SK-N-SH (cell line): ENCODE results near the gene KLF13. TPM values are rescaled to one million over a fixed set of nuclear protein-coding genes. Genes with fewer than 3 reads are reported as not detected.

Experiments used
- CTCF ChIA-PET: fragments of 300-600, 350-600 bp; formaldehyde crosslinking; extraction: SDS; loops from one replicate; lab custom pipeline; 2021; lab: Yijun Ruan, JAX
- POLR2A ChIA-PET: fragments of 350-600 bp; sonication (Branson Sonifier 250); formaldehyde crosslinking; extraction: SDS; loops from one replicate; lab custom pipeline; 2020; ENCODE audit warnings: antibody characterized with exemption, inconsistent platforms; lab: Yijun Ruan, JAX
- DNase-seq: peaks from one replicate; pipeline ENCODE4 v3.0.0; 2012
- H2AFZ ChIP-seq: fragments of 200-600 bp; sonication (generic); 2 replicates; pipeline ENCODE4 v1.8.1; 2016; ENCODE audit warnings: antibody characterized with exemption, mild to moderate bottlenecking, low read depth
- H3F3A ChIP-seq: fragments of 200-600 bp; sonication (generic); replicated peaks from 2 replicates; pipeline ENCODE3; 2016; ENCODE audit warnings: antibody characterized with exemption, mild to moderate bottlenecking; ENCODE audit not compliant: insufficient read depth
- H3K27ac ChIP-seq, 2 experiments: fragments of 200-500 bp in 1 of 2; fragments of 200-600 bp in 1 of 2; sonication (Bioruptor generic) in 1 of 2; sonication (generic), shearing (Covaris generic) in 1 of 2; 2 replicates each; pipeline versions ENCODE4 v1.5.1 to v1.6.1; 2014 to 2016; ENCODE audit warnings: low read depth in 2 of 2, inconsistent platforms in 1 of 2, low read length in 1 of 2, mild to moderate bottlenecking in 1 of 2, mixed read lengths in 1 of 2
- H3K27me3 ChIP-seq: fragments of 200-600 bp; sonication (generic), shearing (Covaris generic); 2 replicates; pipeline ENCODE4 v1.6.1; 2016; ENCODE audit warnings: mixed run types; ENCODE audit not compliant: insufficient read depth
- H3K36me3 ChIP-seq, 2 experiments: fragments of 200-500 bp in 1 of 2; fragments of 200-600 bp in 1 of 2; sonication (Bioruptor generic) in 1 of 2; sonication (generic) in 1 of 2; replicated peaks in 1 of 2; 2 replicates each; pipeline versions ENCODE3 to v1.5.1; 2014 to 2016; ENCODE audit warnings: low read length in 1 of 2, mild to moderate bottlenecking in 1 of 2; ENCODE audit not compliant: insufficient read depth in 2 of 2, control insufficient read depth in 1 of 2
- H3K4me1 ChIP-seq, 2 experiments: fragments of 200-500 bp in 1 of 2; fragments of 200-600 bp in 1 of 2; sonication (Bioruptor generic) in 1 of 2; sonication (generic), shearing (Covaris generic) in 1 of 2; 2 replicates each; pipeline versions ENCODE4 v1.5.1 to v1.6.1; 2014 to 2016; ENCODE audit warnings: low read depth in 1 of 2, low read length in 1 of 2, mixed run types in 1 of 2; ENCODE audit not compliant: insufficient read depth in 2 of 2, control insufficient read depth in 1 of 2
- H3K4me2 ChIP-seq: fragments of 200-600 bp; sonication (generic), shearing (Covaris generic); 2 replicates; pipeline ENCODE4 v1.6.1; 2017; ENCODE audit warnings: mixed run types
- H3K4me3 ChIP-seq, 2 experiments: fragments of 200-500 bp in 1 of 2; fragments of 200-600 bp in 1 of 2; sonication (Bioruptor generic) in 1 of 2; sonication (generic), shearing (Covaris generic) in 1 of 2; 2 replicates each; pipeline versions ENCODE4 v1.5.1 to v1.8.1; 2014 to 2016; ENCODE audit warnings: low read depth in 2 of 2, inconsistent platforms in 1 of 2, low read length in 1 of 2, mild to moderate bottlenecking in 1 of 2, mixed read lengths in 1 of 2, moderate library complexity in 1 of 2
- H3K79me2 ChIP-seq: fragments of 200-600 bp; sonication (generic); 2 replicates; pipeline ENCODE4 v1.8.1; 2017; ENCODE audit warnings: mild to moderate bottlenecking; ENCODE audit not compliant: insufficient read depth
- H3K9ac ChIP-seq: fragments of 200-600 bp; sonication (generic); 2 replicates; pipeline ENCODE4 v1.6.1; 2017; ENCODE audit warnings: mixed run types
- H3K9me2 ChIP-seq: fragments of 200-600 bp; sonication (generic); 2 replicates; pipeline ENCODE4 v1.6.1; 2017; ENCODE audit warnings: mixed run types
- H3K9me3 ChIP-seq: fragments of 200-600 bp; sonication (generic); 2 replicates; pipeline ENCODE4 v1.6.1; 2017; ENCODE audit warnings: mixed run types, mild to moderate bottlenecking, moderate library complexity
- H4K20me1 ChIP-seq: fragments of 200-600 bp; sonication (generic); 2 replicates; pipeline ENCODE4 v1.6.1; 2017; ENCODE audit warnings: mild to moderate bottlenecking, mixed run types; ENCODE audit not compliant: insufficient read depth
- CHD2 ChIP-seq: fragments of 150-350 bp; IDR thresholded peaks from 2 replicates; pipeline ENCODE4 v1.6.1; 2018; ENCODE audit warnings: low read length; ENCODE audit not compliant: partially characterized antibody
- EZH2phosphoT487 ChIP-seq: fragments of 200-600 bp; sonication (generic); IDR thresholded peaks from 2 replicates; pipeline ENCODE4 v1.6.1; 2017; ENCODE audit warnings: low read depth, mixed run types, mild to moderate bottlenecking, antibody characterized with exemption, moderate library complexity, borderline replicate concordance
- IRF3 ChIP-seq: fragments of 150-350 bp; IDR thresholded peaks from 2 replicates; pipeline ENCODE4 v1.6.1; 2016; ENCODE audit warnings: mild to moderate bottlenecking, low read depth, low read length
- NFIC ChIP-seq: IDR thresholded peaks from 2 replicates; pipeline ENCODE4 v1.4.0; 2012; ENCODE audit warnings: borderline replicate concordance
- RCOR1 ChIP-seq: fragments of 150-350 bp; IDR thresholded peaks from 2 replicates; pipeline ENCODE4 v1.6.1; 2017; ENCODE audit warnings: antibody characterized with exemption, low read length
- REST ChIP-seq: IDR thresholded peaks from 2 replicates; pipeline ENCODE4 v1.6.1; 2012; ENCODE audit warnings: mild to moderate bottlenecking, low read depth, low read length, moderate library complexity
- SMC3 ChIP-seq: IDR thresholded peaks from 2 replicates; pipeline ENCODE4 v1.6.1; 2012; ENCODE audit warnings: low read depth, low read length, improper control_type of control experiment
- USF1 ChIP-seq: IDR thresholded peaks from 2 replicates; pipeline ENCODE4 v1.4.0; 2012; ENCODE audit warnings: low read depth, borderline replicate concordance
- YY1 ChIP-seq: IDR thresholded peaks from 2 replicates; pipeline ENCODE4 v1.4.0; 2012; ENCODE audit warnings: low read depth, mild to moderate bottlenecking
- WGBS: methylation state at CpG from one replicate; pipeline ENCODE4 v1.1.6; 2017; ENCODE audit warnings: low lambda C conversion rate; 5-methylcytosine and 5-hydroxymethylcytosine counted together
- polyA plus RNA-seq, 3 experiments: library from polyadenylated mRNA; depleted of rRNA; stranded (reverse); fragments of >200 nt; gene quantifications; 2 replicates each; pipeline ENCODE4 v1.2.3, GENCODE V29; 2012

KLF13 gene
- polyA plus RNA-seq, 1 of the 3 experiments (the other 2 are of a cell fraction) = 7.1 TPM

- Histone ChIP-seq H3K4me1 (peaks cover 0 to 6% of the 10 kb centered on the region in 2 experiments; a peak in 2 of 4 replicates), H3K79me2 (no peaks in the 10 kb centered on the region), H3K9me3 (no peaks in the 10 kb centered on the region; the same call in 1 of the 2 replicates), H3K27me3 (0 out of 2 replicates have a peak, but pooled peaks cover 7% of the 10 kb centered on the region), H3K4me2 (no peak overlapping the region), H3K36me3 (no peaks in the 10 kb centered on the region), H2AFZ (no peak overlapping the region), H3K4me3 (no peak overlapping the region), H3K9me2 (no peaks in the 10 kb centered on the region), H3F3A (no peaks in the 10 kb centered on the region)
- DNase-seq = no peak
- POLR2A ChIA-PET = no interaction called here
- CTCF ChIA-PET = no interaction called here
- TF ChIP-seq NFIC = no peak
- no peak for TF ChIP-seq YY1
- TF ChIP-seq CHD2 = no peak
- no peak for TF ChIP-seq USF1
- no peak for TF ChIP-seq RCOR1
- no peak for TF ChIP-seq IRF3
- no peak for TF ChIP-seq SMC3
- TF ChIP-seq REST = no peak
- TF ChIP-seq, all 33 proteins: peak for 0
- Histone ChIP-seq H4K20me1 (no peaks in the 10 kb centered on the region), H3K9ac (no peak overlapping the region), H3K27ac (no peak overlapping the region)
- 44% methylated on average over 3 of the region's 3 CpGs for WGBS
Observed at GRCh38 chr15:31291048-31291578, 35.5 kb upstream of the KLF13 start.

- Histone ChIP-seq H3K9me3 (no peaks in the 10 kb centered on the region; the same call in 1 of the 2 replicates), H3K4me3 (no peak overlapping the region), H3K9me2 (no peaks in the 10 kb centered on the region), H3K27ac (no peak overlapping the region), H3K36me3 (no peaks in the 10 kb centered on the region), H3K4me2 (no peak overlapping the region), H3K27me3 (0 out of 2 replicates have a peak, but pooled peaks cover 7% of the 10 kb centered on the region), H3K79me2 (no peaks in the 10 kb centered on the region), H3F3A (no peaks in the 10 kb centered on the region), H4K20me1 (no peaks in the 10 kb centered on the region), H3K4me1 (peaks cover 0 to 16% of the 10 kb centered on the region in 2 experiments; a peak in 2 of 4 replicates), H2AFZ (no peak overlapping the region), H3K9ac (no peak overlapping the region)
- ChIA-PET CTCF (interaction anchor here (0.6 kb wide), 1 partner anchor 114 kb away, joined by 3 read pairs; no protein-coding TSS in a partner anchor), POLR2A (no interaction called here)
- DNase-seq = no peak
- WGBS = 70% methylated on average over 3 of the region's 3 CpGs
- TF ChIP-seq IRF3 (no peak), EZH2phosphoT487 (no peak)
Observed at GRCh38 chr15:31292391-31293015, 34.1 kb upstream of the KLF13 start.
